BJ (cell line): ENCODE data around the gene UBE2N. TPM values are rescaled to one million over a fixed set of nuclear protein-coding genes. Genes with fewer than 3 reads are reported as not detected.

Experiments
- CTCF ChIA-PET: fragments of 350-600 bp; formaldehyde crosslinking; extraction: SDS; loops from one replicate; lab custom pipeline; 2021; ENCODE audit warnings: antibody characterized with exemption, inconsistent platforms; lab: Yijun Ruan, JAX
- POLR2A ChIA-PET: fragments of 300-600 bp; sonication (Branson Sonifier 250); formaldehyde crosslinking; extraction: SDS; loops from one replicate; lab custom pipeline; 2021; ENCODE audit warnings: antibody characterized with exemption; lab: Charles Lee
- DNase-seq: peaks from one replicate; pipeline ENCODE4 v3.0.0-alpha.2; 2011; ENCODE audit warnings: low read depth
- H3K27me3 ChIP-seq: 2 replicates; pipeline ENCODE4 v1.6.0; 2011; ENCODE audit warnings: low read length; ENCODE audit not compliant: control insufficient read depth, insufficient read depth
- H3K36me3 ChIP-seq: 2 replicates; pipeline ENCODE4 v1.5.1; 2011; ENCODE audit warnings: low read length; ENCODE audit not compliant: control insufficient read depth, insufficient read depth
- H3K4me3 ChIP-seq: 2 replicates; pipeline ENCODE4 v1.5.1; 2011; ENCODE audit warnings: low read depth, mild to moderate bottlenecking, control low read depth, low read length
- polyA plus RNA-seq: library from polyadenylated mRNA; depleted of rRNA; stranded (reverse); fragments of >200 nt; gene quantifications from 2 replicates; pipeline ENCODE4 v1.2.3, GENCODE V29; 2011
- TF ChIP-seq, protein P1 (sequence below): IDR thresholded peaks from 2 replicates; pipeline ENCODE4 v1.5.1; 2011; ENCODE audit warnings: low read depth, mild to moderate bottlenecking, control low read depth, inconsistent platforms, low read length, moderate library complexity; ENCODE audit not compliant: insufficient read depth

UBE2N gene
- polyA plus RNA-seq, 1 experiment, result 182 TPM

DNA sequence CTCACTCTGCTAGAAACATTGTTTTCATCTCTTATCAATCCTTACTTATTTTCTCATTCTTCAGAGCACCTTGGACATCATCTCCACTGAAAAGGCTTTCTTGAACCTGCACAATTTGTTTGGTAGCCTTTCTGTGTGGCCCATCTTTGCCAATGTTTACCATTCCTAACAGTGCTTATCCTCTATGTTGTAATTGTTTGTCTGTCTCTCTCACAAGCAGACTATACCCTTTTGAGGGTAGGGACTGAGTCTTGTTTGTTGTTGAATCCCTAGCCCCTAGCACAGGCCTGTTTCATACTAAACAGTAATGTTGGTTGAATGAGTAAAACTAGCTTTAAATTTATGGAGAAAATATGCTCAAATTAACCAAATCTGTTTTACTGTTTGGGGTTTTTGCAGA, 34.8 kb upstream of the UBE2N start:
- TF ChIP-seq, protein P1, sequence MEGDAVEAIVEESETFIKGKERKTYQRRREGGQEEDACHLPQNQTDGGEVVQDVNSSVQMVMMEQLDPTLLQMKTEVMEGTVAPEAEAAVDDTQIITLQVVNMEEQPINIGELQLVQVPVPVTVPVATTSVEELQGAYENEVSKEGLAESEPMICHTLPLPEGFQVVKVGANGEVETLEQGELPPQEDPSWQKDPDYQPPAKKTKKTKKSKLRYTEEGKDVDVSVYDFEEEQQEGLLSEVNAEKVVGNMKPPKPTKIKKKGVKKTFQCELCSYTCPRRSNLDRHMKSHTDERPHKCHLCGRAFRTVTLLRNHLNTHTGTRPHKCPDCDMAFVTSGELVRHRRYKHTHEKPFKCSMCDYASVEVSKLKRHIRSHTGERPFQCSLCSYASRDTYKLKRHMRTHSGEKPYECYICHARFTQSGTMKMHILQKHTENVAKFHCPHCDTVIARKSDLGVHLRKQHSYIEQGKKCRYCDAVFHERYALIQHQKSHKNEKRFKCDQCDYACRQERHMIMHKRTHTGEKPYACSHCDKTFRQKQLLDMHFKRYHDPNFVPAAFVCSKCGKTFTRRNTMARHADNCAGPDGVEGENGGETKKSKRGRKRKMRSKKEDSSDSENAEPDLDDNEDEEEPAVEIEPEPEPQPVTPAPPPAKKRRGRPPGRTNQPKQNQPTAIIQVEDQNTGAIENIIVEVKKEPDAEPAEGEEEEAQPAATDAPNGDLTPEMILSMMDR, result no peak
- ChIA-PET CTCF (no interaction called here), POLR2A (no interaction called here)
- Histone ChIP-seq H3K36me3 (peaks cover 1% of the 10 kb centered on the region; the same call in 1 of the 2 replicates), H3K27me3 (no peaks in the 10 kb centered on the region), H3K4me3 (no peak overlapping the region)
- no peak for DNase-seq

DNA sequence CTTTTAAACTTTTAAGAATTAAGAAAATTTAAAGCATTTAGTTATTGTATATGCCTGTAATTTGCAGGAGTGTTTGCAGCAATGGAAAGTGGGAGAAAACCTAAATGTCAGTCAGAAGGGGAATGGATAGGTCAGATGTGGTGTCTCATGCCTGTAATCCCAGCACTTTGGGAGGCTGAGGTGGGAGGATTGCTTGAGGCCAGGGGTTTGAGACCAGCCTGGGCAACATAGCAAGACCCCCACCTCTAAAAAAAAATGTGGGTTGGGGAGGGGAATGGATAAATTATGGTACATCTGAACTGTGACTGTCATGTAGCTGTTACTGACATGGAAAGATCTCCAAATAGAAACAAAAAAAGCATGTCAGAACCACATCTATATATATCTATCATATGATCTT, 27.6 kb upstream of the UBE2N start:
- CTCF ChIA-PET, result interaction anchor here (0.6 to 0.7 kb wide), 2 partner anchors 33 to 632 kb away, joined by 3 to 4 read pairs; no protein-coding TSS in a partner anchor
- TF ChIP-seq, protein P1, result no peak
- no peak for DNase-seq
- Histone ChIP-seq H3K36me3 (no peaks in the 10 kb centered on the region), H3K4me3 (no peak overlapping the region), H3K27me3 (no peaks in the 10 kb centered on the region)
- POLR2A ChIA-PET, result no interaction called here

DNA sequence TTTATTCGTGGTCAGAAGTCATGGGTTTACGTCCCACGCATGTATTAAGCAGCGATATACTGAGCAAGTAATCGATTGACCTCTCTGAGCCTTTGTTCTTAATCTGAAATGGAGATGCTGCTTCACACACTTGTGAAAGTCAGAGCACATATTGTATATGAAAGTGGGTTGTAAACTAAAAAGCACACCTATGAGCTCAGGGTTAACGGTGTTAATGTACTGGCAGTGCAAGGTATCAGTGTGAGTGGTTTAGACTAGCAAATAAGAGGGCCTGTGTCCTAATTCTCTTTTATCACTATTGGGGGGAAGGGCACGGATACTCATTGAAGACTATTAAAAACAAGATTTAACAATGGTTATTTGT, 26.2 kb upstream of the UBE2N start:
- ChIA-PET CTCF (interaction anchor here (0.6 to 1.9 kb wide), 5 partner anchors 10 to 632 kb away, joined by 3 to 6 read pairs (median 4); no protein-coding TSS in a partner anchor), POLR2A (no interaction called here)
- DNase-seq, result no peak
- TF ChIP-seq, protein P1, result no peak
- H3K36me3 ChIP-seq, result no peaks in the 10 kb centered on the region
- no peaks in the 10 kb centered on the region for H3K27me3 ChIP-seq
- peak overlapping the region; percentile 58 for H3K4me3 ChIP-seq

DNA sequence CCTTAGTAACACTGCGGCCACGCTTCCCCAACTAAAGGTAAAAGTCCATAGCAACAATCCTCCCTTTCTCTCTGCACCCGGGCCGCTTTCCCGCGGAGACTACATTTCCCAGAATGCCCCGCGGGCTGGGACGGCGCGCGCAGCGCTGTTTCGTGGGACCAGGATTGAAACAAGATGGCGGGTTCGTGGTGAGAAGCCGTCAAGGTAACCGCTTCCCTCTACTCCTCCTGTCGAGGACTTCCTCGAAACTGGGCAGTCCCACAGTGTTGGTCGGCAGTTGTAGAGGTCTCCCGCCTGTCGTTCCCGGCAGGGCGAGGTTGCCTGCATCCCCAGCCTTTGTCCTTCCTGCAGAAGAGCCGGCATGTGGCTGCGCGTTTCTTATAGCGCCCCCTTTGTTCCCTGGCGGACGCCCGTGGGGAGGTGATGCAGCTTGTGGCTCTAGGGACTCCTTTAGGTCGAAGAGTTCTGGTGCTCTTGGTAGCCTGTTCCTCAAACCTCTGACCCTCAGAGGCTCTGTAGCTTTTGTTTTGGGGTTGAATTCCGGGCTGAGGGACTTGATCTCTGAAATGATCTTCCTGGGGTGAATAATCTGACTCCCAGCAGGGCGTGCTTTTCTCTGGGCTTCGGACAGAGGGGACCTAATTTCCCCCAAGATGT, 25.7 kb upstream of the UBE2N start, which contains the start of gene MRPL42:
MRPL42 (plus strand) TSS at position 164 of the 657 bp plus-strand sequence. CDS start 1,772 bp downstream, outside the sequence.
- CTCF ChIA-PET, result interaction anchor here (0.6 to 1.9 kb wide), 6 partner anchors 11 to 633 kb away, joined by 3 to 6 read pairs (median 4); no protein-coding TSS in a partner anchor
- DNase-seq, result peak; percentile 47
- TF ChIP-seq, protein P1, result peak; percentile 91
- no peaks in the 10 kb centered on the region for H3K27me3 ChIP-seq
- H3K4me3 ChIP-seq, result peak within 1 kb of the TSS; percentile 58
- POLR2A ChIA-PET, result no interaction called here
- no peaks in the 10 kb centered on the region for H3K36me3 ChIP-seq

DNA sequence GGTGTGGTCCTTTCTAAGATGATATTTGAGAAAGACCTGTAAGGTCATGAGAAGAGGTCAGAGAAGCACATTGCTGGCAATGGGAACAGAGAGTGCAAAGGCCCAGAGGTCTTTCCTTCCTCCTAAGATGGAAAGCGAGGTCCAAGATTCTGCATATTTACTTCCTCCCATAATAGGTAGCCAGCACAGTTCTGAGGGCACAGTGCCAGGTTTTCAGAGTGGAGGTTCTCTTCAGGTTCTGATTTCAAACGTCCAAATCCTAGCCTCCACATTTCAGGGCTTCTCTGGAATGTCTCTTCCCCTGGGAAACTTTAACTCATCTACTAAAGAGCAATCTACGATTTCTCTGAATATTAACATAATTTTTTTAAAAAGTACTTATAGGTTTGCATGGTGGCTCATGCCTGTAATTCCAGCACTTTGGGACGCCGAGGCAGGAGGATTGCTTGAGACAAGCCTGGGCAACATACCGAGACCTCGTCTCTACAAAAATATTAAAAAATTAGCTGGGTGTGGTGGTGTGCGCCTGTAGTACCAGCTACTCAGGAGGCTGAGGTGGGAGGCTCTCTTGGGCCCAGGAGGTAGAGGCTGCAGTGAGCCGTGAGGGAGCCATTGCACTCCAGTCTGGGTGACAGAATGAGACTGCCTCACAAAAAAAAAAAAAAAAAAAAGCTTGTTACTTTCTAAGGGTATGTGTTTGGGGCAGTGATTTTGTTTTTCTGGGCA, 25.0 kb upstream of the UBE2N start:
- CTCF ChIA-PET, result interaction anchor here (0.6 to 1.9 kb wide), 3 partner anchors 11 to 351 kb away, joined by 4 to 6 read pairs (median 4); no protein-coding TSS in a partner anchor
- Histone ChIP-seq H3K27me3 (no peaks in the 10 kb centered on the region), H3K36me3 (no peaks in the 10 kb centered on the region), H3K4me3 (no peak overlapping the region)
- TF ChIP-seq, protein P1, result no peak
- POLR2A ChIA-PET, result no interaction called here
- no peak for DNase-seq
